AG20443 (cell line): ENCODE results near the gene SLC2A9.
"Not testable (repeated sequence)": the region's sequence is repeated elsewhere in the genome, so short reads cannot be mapped to it uniquely, and the experiment has no call there.

Source experiments
- DNase-seq: peaks from one replicate; pipeline ENCODE4 v3.0.0; 2012; ENCODE audit warnings: low spot score, mixed read lengths

SLC2A9 gene

GRCh38 chr4:9997886-9998285, 23.4 kb downstream of the SLC2A9 start:
- DNase-seq: no peak

GRCh38 chr4:9996319-9997110, 24.8 kb downstream of the SLC2A9 start:
- DNase-seq: no peak

GRCh38 chr4:9994246-9994847, 26.9 kb downstream of the SLC2A9 start:
- no peak for DNase-seq

GRCh38 chr4:9989918-9990635, 31.2 kb downstream of the SLC2A9 start:
- DNase-seq: no peak

GRCh38 chr4:9988933-9989332, 32.4 kb downstream of the SLC2A9 start:
- no peak for DNase-seq

GRCh38 chr4:9988363-9988749, 32.9 kb downstream of the SLC2A9 start:
- DNase-seq: peak; percentile 33

- no peak for DNase-seq
Observed at GRCh38 chr4:9987749-9988362, 33.4 kb downstream of the SLC2A9 start.

- no peak for DNase-seq
Observed at GRCh38 chr4:9984621-9985020, 36.7 kb downstream of the SLC2A9 start.

GRCh38 chr4:9983211-9983610, 38.1 kb downstream of the SLC2A9 start:
- no peak for DNase-seq

GRCh38 chr4:9981899-9982298, 39.4 kb downstream of the SLC2A9 start:
- not testable (repeated sequence) for DNase-seq

- DNase-seq: no peak
Observed at GRCh38 chr4:9980898-9981297, 40.4 kb downstream of the SLC2A9 start.

- no peak for DNase-seq
Observed at GRCh38 chr4:9979101-9979701, 42.1 kb downstream of the SLC2A9 start.

- no peak for DNase-seq
Observed at GRCh38 chr4:9977518-9978031, 43.7 kb downstream of the SLC2A9 start.

GRCh38 chr4:9976781-9977180, 44.5 kb downstream of the SLC2A9 start:
- DNase-seq: no peak

GRCh38 chr4:9976293-9976692, 45.0 kb downstream of the SLC2A9 start:
- no peak for DNase-seq

- DNase-seq: no peak
Observed at GRCh38 chr4:9971711-9972110, 49.6 kb downstream of the SLC2A9 start.

GRCh38 chr4:9970399-9971011, 50.8 kb downstream of the SLC2A9 start:
- DNase-seq: no peak

- no peak for DNase-seq
Observed at GRCh38 chr4:9969526-9970398, 51.5 kb downstream of the SLC2A9 start.

GRCh38 chr4:9968472-9968871, 52.8 kb downstream of the SLC2A9 start:
- no peak for DNase-seq

GRCh38 chr4:9964879-9965278, 56.4 kb downstream of the SLC2A9 start:
- no peak for DNase-seq

GRCh38 chr4:9963328-9963727, 58.0 kb downstream of the SLC2A9 start:
- DNase-seq: no peak
